Regular cardiac myocyte (primary cell): ENCODE results near the gene GABARAP. TPM values are rescaled to one million over a fixed set of nuclear protein-coding genes. Genes with fewer than 3 reads are reported as not detected.

ENCODE experiments used
- total RNA-seq: library from RNA; depleted of rRNA; stranded (reverse); fragments of >200 nt; gene quantifications from 2 replicates; pipeline ENCODE4 v1.2.3, GENCODE V29; 2014

Gene GABARAP
- 118 and 275 TPM in 2 replicates for total RNA-seq

GRCh38 chr17:7241783-7242716 lies at the start of gene GABARAP:
GABARAP (minus strand) TSS chr17:7242449; CDS start chr17:7242330, 119 bp downstream.

GRCh38 chr17:7281074-7281952 lies 39.1 kb upstream of the GABARAP start, which contains the start of gene SLC2A4:
SLC2A4 (plus strand) TSS chr17:7281718; CDS start chr17:7281935, 217 bp downstream.

GRCh38 chr17:7262192-7262934 lies 20.1 kb upstream of the GABARAP start, which contains the start of gene CLDN7:
CLDN7 (minus strand) TSS chr17:7262478; CDS start chr17:7262043, 435 bp downstream.

GRCh38 chr17:7252176-7253043 lies 10.2 kb upstream of the GABARAP start, which contains the start of gene ELP5:
ELP5 (plus strand) TSS chr17:7252215; CDS start chr17:7252551, 336 bp downstream.

GRCh38 chr17:7251661-7252175 lies 9.5 kb upstream of the GABARAP start, which contains the start of gene CTDNEP1:
CTDNEP1 (minus strand) TSS chr17:7251734; CDS start chr17:7251296, 438 bp downstream.

GRCh38 chr17:7239091-7240027 lies 2.9 kb downstream of the GABARAP start, which contains the start of gene PHF23:
PHF23 (minus strand) TSS chr17:7239457; CDS start chr17:7239279, 178 bp downstream.

GRCh38 chr17:7234083-7234951 lies 7.9 kb downstream of the GABARAP start, which contains the start of gene DVL2:
DVL2 (minus strand) TSS chr17:7234517; CDS start chr17:7234262, 255 bp downstream.

GRCh38 chr17:7219812-7220592 lies 22.2 kb downstream of the GABARAP start, which contains the start of the genes ACADVL and DLG4:
ACADVL (plus strand) TSS chr17:7219938; CDS start chr17:7219985, 47 bp downstream.
DLG4 (minus strand) TSS chr17:7219836.

Other genes with a start within 250 kb of the GABARAP start
- not detected in 2 replicates for gene ALOX12, start 246.4 kb downstream of the GABARAP start, total RNA-seq
- 19.7 and 20.6 TPM in 2 replicates for gene RNASEK, start 229.8 kb downstream of the GABARAP start, total RNA-seq
- 0.19 and 0.56 TPM in 2 replicates for gene BCL6B, start 219.4 kb downstream of the GABARAP start, total RNA-seq
- 0.28 and 1.2 TPM in 2 replicates for gene SLC16A13, start 206.4 kb downstream of the GABARAP start, total RNA-seq
- gene SLC16A11, start 198.4 kb downstream of the GABARAP start, total RNA-seq, result 0.85 TPM in 1 of 2 replicates, not detected in the other
- gene CLEC10A, start 162.2 kb downstream of the GABARAP start, total RNA-seq, result not detected in 2 replicates
- not detected in 2 replicates for gene ASGR2, start 127.6 kb downstream of the GABARAP start, total RNA-seq
- 0.56 and 0.58 TPM in 2 replicates for gene ASGR1, start 63.1 kb downstream of the GABARAP start, total RNA-seq
- 12.7 and 16.3 TPM in 2 replicates for gene DLG4, start 22.6 kb downstream of the GABARAP start, total RNA-seq
- gene ACADVL, start 22.5 kb downstream of the GABARAP start, total RNA-seq, result 261 and 425 TPM in 2 replicates
- 49.8 and 59.5 TPM in 2 replicates for gene DVL2, start 7.9 kb downstream of the GABARAP start, total RNA-seq
- 40.0 and 40.8 TPM in 2 replicates for gene PHF23, start 3.0 kb downstream of the GABARAP start, total RNA-seq
- 14.4 and 19.9 TPM in 2 replicates for gene CTDNEP1, start 9.3 kb upstream of the GABARAP start, total RNA-seq
- gene ELP5, start 9.8 kb upstream of the GABARAP start, total RNA-seq, result 22.0 and 57.3 TPM in 2 replicates
- 0.19 and 1.7 TPM in 2 replicates for gene CLDN7, start 20.0 kb upstream of the GABARAP start, total RNA-seq
- gene SLC2A4, start 39.3 kb upstream of the GABARAP start, total RNA-seq, result under 0.01 and 0.28 TPM in 2 replicates
- gene YBX2, start 52.2 kb upstream of the GABARAP start, total RNA-seq, result 0.56 TPM in 1 of 2 replicates, not detected in the other
- 474 and 1,218 TPM in 2 replicates for gene EIF5A, start 65.2 kb upstream of the GABARAP start, total RNA-seq
- gene GPS2, start 72.9 kb upstream of the GABARAP start, total RNA-seq, result 26.8 and 41.8 TPM in 2 replicates
- 12.7 and 23.8 TPM in 2 replicates for gene NEURL4, start 86.9 kb upstream of the GABARAP start, total RNA-seq
- 0.56 and 0.58 TPM in 2 replicates for gene ACAP1, start 94.1 kb upstream of the GABARAP start, total RNA-seq
- gene KCTD11, start 109.7 kb upstream of the GABARAP start, total RNA-seq, result 10.4 and 13.5 TPM in 2 replicates
- not detected in 2 replicates for gene TMEM95, start 112.7 kb upstream of the GABARAP start, total RNA-seq
- gene TNK1, start 138.6 kb upstream of the GABARAP start, total RNA-seq, result under 0.01 and 0.28 TPM in 2 replicates
- gene PLSCR3, start 152.1 kb upstream of the GABARAP start, total RNA-seq, result 14.4 and 15.5 TPM in 2 replicates
- 88.0 and 144 TPM in 2 replicates for gene TMEM256, start 161.6 kb upstream of the GABARAP start, total RNA-seq
- 2.3 and 4.2 TPM in 2 replicates for gene NLGN2, start 165.4 kb upstream of the GABARAP start, total RNA-seq
- not detected in 2 replicates for gene SPEM1, start 177.9 kb upstream of the GABARAP start, total RNA-seq
- not detected in 2 replicates for gene SPEM2, start 183.2 kb upstream of the GABARAP start, total RNA-seq
- gene SPEM3, start 186.4 kb upstream of the GABARAP start, total RNA-seq, result not detected in 2 replicates
- gene TMEM102, start 193.0 kb upstream of the GABARAP start, total RNA-seq, result 1.5 and 2.3 TPM in 2 replicates
- 2.5 and 14.7 TPM in 2 replicates for gene FGF11, start 197.1 kb upstream of the GABARAP start, total RNA-seq
- 2.3 and 3.9 TPM in 2 replicates for gene CHRNB1, start 202.6 kb upstream of the GABARAP start, total RNA-seq
- gene ZBTB4, start 237.2 kb upstream of the GABARAP start, total RNA-seq, result 14.8 and 21.4 TPM in 2 replicates
- gene SLC35G6, start 239.0 kb upstream of the GABARAP start, total RNA-seq, result not detected in 2 replicates
- gene POLR2A, start 241.9 kb upstream of the GABARAP start, total RNA-seq, result 49.6 and 88.0 TPM in 2 replicates